ENCODE results near the gene PRPF40A.
"Not testable (repeated sequence)": the region's sequence is repeated elsewhere in the genome, so short reads cannot be mapped to it uniquely, and the experiment has no call there.

Gene PRPF40A

DNA sequence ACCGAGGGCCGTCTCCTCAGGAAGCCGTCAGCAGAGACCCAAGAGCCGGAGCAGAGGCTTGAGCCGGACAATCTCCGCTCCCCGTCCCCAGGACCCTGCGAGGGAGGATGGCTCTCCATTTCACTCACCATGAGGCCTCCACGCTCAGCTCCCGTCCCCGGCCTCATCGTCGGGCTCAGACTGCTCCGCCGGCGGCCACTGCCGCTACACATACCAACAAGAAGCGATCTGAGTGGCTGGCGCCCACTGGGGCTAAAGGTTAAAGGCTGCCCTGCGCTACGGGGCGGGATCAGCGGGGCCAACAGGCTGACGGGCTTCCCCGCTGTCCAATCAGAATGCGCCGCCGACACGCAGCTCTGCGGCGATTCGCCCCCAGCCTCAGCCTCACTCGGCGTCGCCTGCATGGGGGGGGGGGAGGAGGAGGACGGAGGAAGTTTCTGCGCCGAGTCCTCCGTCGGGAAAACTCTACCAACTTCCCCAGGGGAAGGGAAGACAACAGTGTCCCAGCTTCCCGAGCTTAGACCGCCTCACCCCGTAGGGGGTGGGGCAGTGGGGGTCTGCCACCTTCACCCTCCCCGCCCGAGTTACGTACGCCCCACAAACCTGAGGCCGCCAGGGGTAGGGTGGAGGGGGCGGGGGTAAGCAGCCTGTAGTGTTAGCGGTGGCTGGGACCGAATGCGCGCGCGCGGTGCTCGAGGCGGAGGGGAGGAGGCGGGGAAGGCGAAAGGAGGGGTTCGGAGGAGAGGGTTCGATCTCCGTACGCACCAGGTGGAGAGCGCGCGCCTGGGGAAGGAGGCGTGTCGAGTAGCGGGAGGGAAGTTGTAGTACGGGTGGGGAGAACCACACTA, at the start of gene PRPF40A:
TSS of gene PRPF40A (minus strand) at position 234 of the 848 bp plus-strand sequence. CDS start at position 212, 22 bp downstream.
- peak; percentile 99 for DNase-seq (ENCODE audit: low spot score)

DNA sequence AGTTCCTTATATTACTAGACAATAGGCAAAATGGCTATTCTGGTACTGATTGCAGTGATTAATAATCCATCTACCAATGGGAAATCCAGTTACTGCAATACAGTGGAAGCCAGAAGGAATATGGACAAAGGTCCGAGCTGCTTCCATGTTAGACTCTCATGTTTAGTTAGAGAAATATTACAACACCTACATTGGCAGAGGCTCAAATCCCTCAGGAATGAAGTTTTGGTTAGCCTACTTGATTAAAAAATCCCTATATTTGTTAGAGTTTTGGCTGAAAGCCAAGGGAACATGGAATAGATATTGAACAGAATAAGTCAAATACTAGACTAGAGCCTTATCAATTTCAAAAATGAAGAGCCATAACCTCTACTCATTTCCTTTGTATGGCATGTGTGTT, 49.7 kb upstream of the PRPF40A start:
- no peak for DNase-seq (ENCODE audit: low spot score)

DNA sequence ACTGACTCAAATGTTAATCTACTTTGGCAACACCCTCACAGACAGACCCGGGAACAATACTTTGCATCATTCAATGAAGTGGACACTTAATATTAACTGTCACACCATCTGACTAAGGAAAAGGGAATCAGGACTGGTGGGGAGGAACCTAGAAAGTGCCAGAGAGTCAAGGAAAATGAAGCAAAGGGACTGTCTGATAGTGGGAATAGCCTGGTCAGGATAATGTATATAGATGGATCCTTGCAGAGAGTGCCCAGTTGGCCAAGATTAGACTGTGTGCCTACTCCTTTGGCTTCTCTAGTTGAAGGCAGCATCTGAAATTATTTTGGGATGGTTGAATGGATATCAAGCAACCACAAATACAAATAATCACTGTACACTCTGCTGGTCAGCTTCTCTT, 46.4 kb upstream of the PRPF40A start:
- no peak for DNase-seq (ENCODE audit: low spot score)

DNA sequence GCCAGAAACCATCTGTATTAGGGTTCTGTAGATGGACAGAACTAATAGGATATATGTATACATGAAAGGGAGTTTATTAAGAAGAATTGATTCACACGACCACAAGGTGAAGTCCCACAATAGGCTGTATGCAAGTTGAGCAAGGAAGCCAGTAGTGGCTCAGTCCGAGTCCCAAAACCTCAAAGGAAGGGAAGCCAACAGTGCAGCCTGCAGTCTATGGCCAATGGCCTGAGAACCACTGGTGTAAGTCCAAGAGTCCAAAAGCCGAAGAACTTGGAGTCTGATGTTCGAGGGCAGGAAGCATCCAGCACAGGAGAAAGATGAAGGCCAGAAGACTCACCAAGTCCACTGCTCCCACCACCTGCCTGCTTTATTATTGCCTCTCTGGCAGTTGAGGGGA, 45.9 kb upstream of the PRPF40A start:
- DNase-seq (ENCODE audit: low spot score), result not testable (repeated sequence)

DNA sequence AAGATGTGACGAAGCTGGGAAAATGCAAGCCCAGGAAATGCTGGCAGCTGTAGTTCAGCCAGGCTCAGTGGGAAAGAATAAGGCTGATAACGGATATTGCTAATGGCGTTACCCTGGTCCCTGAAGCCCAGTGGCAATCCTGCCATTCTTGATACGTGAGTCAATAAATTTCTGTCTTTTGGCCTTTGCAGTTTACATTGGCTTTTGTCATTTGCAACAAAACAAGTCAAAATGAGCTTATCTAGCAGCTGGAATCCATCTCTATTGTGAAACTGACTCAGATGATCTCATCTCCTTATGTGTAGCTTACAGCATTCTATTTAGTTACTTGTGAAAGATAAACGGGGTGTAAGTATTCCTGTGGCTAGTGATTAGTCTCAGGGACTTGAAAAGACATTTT, 44.9 kb upstream of the PRPF40A start:
- DNase-seq (ENCODE audit: low spot score), result no peak

DNA sequence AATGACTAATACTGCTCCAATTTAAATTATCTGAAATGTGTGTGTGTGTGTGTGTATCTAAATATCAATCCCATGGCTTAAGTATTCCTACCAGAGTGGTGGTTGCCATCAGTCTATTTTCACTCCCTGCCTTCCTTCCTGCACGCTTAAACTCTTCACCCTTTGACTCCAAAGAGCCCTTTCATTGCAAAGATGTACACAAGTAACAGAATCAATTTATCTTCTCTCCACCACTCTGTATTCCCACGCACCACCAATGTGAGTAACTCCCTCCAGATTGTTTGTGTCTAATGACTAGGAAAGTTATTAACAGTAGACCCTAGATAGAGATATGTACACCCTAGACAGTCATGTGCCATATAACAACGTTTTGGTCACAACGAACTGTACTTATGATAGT, 44.0 kb upstream of the PRPF40A start:
- no peak for DNase-seq (ENCODE audit: low spot score)

DNA sequence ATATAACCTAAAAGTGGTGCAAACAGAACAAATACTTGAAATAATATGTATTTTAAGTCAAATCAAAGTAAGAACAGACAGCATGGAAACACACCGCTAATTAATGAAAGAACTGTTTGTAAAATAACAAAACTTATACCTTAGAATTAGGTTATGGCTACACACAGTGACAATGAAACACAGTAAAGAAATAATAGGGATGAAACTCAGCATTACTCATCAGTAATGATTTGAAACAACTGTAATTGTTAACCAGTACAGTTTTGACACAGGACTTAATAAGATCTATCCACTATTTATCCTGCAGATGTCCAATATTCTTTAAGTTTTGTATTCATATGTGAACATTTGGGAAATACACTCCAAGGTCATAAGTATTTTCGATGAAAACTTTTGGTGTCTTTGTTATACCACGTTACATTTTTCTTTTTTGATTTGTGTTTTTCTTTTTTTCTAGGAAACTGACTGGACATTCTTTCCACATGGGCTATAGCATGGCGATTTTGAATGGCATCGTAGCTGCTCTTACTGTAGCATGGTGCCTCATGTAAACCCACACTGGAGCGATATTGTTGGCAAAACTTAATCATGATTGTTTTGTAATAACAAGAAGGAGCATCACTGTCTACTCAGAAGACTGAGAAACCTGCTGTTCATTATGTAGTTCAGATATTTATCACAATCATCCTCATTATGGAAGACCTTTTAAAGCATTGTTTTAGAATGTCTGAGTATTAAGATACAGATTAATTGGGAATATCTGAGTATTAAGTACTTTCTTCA, 42.2 kb upstream of the PRPF40A start:
- no peak for DNase-seq (ENCODE audit: low spot score)

DNA sequence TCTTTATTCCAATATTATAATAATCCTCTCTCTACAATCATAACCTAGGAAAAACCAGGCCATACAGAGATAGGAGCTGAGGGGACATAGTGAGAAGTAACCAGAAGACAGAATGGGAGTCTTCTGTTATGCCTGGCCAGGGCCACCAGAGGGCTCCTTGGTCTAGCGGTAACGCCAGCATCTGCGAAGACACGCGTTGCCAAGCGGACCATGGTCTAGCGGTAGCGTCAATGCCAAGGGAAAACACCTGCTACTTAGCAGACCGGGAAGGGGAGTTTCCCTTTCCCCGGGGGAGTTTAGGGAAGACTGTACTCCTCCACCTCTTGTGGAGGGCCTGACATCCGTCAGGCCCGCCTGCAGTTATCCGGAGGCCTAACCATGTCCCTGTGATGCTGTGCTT, 37.8 kb upstream of the PRPF40A start:
- no peak for DNase-seq (ENCODE audit: low spot score)

DNA sequence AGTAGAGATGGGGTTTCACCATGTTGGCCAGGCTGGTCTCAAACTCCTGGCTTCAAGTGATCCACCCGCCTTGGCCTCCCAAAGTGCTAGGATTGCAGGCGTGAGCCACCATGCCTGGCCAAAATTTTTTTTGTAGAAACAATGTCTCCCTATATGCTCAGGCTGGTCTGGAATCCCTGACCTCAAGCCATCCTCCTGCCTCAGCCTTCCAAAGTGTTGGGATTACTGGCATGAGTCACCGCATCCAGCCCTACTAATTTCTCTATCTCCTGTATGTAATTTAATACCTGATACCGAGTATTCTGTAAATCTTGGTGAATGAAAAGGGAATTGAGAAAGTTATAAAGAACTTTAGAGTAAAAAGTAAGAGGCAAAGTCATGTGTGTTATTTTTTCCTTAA, 30.5 kb upstream of the PRPF40A start:
- not testable (repeated sequence) for DNase-seq (ENCODE audit: low spot score)

DNA sequence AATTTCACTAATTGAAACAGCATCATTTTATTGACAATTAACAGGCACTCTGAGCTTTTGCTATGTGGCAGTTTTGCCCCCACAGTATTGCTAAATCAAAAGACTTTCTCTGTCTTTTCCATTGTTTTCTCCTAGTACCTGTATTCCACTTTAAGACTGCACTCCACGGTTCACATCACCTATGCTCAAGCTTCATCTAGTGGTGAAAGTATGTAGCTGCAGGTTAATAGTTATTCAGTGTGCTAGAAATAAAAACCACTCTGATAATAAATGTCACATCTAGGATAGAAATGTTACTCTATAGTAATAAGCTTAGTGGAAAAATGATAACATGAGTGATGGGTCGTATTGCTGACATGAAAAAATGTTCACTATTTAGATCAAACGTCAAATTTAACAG, 25.7 kb upstream of the PRPF40A start:
- peak; percentile 26 for DNase-seq (ENCODE audit: low spot score)

DNA sequence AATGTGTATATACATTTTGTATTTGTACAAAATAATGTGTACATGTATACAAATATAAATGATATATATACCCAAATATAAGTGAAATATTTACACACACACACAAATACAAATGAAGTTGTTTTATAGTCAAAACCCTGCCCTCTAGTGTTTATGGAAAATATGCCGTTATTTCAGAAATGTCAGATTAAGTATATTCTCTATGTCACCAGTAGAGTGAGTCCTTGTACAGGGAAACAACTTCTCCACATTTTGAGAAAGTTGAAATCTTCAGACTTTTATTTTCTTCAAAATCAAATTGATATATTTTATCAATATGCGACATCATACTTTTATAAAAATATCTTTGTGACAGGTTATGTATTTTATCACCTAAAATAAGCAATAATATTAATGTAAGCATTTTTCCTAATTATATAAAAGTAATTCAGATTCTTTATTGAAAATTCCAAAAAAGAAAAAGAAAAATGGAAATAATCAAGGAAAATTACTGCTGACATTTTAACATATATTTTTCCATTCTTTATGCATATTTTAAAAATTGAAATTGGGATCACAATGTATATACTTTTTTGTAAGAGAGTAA, 23.6 kb upstream of the PRPF40A start:
- peak; percentile 77 for DNase-seq (ENCODE audit: low spot score)

DNA sequence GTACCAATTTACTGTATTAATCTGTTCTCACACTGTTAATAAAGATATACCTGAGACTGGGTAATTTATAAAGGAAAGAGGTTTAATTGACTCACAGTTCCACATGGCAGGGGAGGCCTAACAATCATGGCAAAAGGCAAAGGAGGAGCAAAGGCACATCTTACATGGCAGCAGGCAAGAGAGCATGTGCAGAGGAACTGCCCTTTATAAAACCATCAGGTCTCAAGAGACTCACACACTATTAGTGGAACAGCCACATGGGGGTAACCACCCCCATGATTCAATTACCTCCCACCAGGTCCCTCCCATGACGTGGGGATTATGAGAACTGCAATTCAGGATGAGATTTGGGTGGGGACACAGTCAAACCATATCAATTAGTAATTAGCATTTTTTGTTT, 22.4 kb upstream of the PRPF40A start:
- DNase-seq (ENCODE audit: low spot score), result not testable (repeated sequence)

DNA sequence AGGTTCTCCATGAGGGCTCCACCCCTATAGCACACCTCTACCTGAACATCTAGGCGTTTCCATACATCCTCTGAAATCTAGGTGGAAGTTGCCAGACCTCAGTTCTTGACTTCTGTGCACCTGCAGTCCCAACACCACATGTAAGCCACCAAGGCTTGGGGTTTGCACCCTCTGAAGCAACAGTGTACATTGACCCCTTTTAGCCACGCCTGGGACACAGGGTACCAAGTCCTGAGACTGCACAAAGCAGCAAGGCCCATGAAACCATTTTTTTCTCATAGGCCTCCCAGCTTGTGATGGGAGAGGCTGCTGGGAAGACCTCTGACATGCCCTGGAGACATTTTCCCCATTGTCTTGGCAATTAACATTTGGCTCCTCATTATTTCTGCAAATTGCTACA, 21.2 kb upstream of the PRPF40A start:
- DNase-seq (ENCODE audit: low spot score), result no peak

DNA sequence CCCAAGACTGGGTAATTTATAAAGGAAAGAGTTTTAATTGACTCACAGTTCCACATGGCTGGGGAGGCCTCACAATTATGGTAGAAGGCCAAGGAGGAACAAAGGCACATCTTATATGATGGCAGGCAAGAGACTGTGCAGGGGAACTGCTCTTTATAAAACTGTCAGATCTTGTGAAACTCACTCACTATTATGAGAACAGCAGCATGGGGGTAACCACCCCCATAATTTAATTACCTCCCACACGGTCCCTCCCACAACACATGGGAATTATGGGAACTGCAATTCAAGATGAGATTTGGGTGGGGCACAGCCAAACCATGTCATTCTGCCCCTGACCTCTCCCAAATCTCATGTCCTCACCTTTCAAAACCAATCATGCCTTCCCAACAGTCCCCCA, 20.2 kb upstream of the PRPF40A start:
- DNase-seq (ENCODE audit: low spot score), result not testable (repeated sequence)

DNA sequence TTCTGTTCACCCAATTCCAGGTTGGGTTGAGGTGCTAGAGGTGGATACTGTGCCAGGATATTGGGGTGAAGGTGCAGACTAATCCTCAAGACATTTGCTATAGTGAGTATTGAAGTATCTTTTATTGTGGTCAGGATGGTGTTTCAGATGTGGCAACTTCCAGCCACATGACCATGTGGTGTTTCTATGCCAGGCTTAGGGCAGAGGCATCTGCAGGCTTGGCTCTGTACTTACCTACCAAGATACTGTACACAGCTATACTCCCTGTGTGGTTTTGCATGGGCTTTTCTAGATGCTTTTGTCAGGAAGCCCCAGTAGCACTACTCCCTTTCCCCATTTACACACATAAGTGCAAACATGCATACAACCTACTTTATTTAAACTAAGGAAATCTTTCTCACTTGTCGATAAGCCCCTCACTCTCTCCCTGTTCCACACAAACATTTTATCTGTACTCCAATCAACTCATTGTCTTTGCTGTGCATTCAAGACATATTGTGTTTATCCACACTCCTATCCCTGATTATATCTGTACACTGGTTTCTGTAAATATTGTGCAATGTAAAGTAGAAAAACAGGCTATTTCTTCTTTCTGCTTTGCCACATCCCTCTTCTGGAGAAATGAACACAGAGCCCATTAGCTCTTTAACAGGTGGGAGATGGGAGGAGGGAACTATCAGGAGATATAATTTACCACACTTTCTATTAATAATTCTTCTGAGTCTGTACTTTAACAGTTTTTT, 13.5 kb upstream of the PRPF40A start:
- DNase-seq (ENCODE audit: low spot score), result no peak

DNA sequence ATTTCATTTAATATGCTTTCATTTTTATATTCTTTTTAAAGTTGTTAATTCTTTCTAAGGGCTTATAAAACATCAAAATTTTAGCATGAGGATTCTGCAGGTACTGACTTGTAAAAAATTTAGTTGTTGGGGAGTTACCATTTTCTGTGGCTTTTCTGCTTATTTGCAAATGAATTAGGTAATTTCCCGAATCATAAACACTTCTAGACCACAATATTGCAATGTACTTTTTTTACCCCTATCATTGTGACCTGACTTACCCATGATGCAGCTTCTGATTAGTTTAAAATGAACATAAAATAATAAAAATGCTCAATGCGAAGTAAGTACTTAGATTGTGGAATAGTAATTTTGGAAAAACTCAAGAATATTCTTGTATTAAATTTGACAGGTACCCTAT, 12.6 kb upstream of the PRPF40A start:
- DNase-seq (ENCODE audit: low spot score), result no peak

DNA sequence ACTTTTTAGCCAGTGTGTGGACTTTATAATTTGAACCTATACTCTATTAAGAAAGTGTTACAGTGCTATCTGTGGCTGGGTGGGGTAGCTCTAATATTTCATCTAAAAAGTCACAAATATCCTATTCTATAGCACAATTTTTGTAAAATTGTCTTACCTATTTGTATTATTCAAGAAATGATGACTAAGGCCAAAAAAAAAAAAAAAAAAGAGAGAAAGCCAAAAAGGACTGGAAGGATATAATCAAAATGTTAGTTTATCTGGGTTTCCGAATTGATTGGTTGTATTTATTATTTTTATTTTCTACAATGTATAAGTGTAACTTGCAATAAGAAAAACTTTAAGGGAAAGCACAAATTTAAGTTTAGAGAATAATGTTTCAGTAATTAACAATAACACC, 6.7 kb upstream of the PRPF40A start:
- no peak for DNase-seq (ENCODE audit: low spot score)

DNA sequence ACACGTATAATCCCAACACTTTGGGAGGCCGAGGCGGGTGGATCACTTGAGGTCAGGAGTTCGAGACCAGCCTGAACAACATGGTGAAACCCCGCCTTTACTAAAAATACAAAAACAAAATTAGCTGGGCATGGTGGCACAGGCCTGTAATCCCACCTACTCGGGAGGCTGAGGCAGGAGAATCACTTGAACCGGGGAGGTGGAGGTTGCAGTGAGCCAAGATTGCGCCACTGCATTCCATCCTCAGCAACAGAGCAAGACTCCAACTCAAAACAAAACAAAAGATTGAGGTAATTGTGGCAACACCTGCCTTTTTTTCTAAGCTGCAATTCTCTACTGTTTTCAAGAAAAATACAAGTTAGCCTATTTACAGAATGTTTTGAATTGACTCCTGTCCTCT, 5.4 kb upstream of the PRPF40A start:
- not testable (repeated sequence) for DNase-seq (ENCODE audit: low spot score)

DNA sequence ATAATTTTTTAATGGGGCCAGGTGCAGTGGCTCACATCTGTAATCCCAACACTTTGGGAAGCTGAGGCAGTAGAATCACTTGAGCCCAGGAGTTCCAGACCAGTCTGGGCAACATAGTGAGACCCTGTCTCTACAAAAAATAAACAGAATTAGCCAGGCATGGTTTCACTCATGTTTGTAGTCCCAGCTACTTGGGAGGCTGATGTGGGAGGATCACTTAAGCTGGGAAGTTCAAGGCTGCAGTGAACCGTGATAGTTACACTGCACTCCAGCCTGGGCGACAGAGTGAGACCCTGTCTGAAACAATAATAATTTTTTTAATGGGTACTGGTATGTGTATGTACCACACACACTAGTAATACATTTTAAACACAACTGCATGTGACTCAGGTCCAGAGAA, 3.5 kb upstream of the PRPF40A start:
- no peak for DNase-seq (ENCODE audit: low spot score)

DNA sequence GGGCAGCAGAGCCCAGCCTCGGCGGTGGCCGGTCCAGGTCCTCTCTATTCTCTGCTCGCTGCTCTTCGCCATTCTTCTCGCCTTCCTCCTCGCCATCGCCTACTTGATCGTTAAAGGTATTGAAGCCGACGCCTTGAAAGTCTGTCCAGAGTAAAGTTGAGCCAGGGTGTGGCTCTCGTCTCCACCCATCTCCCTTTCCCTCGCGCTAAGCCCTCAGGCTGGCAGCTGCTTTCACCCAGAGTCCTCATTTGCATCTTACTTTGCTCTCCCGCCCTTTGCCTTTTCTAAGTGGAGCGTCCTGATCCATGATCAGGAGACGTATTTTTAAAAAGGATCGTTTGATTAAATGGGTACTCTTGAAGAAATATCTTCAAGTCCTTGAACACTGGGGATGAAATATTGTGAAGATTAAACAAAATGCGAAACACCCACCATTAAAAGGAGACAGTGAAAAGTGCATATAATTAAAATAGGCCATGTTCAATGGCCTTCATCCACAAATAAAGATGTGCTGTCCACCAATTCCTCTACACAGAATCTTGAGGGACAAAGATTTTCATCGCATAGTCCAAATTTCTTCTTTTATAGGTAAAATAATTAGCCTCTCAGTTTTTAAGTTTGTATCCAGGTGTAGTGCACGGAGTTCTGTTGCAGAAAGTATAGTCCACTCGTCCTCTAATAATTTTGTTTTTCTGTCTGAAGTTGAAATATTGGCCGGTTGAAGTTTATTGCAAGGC, 1.8 kb upstream of the PRPF40A start:
- peak; percentile 74 for DNase-seq (ENCODE audit: low spot score)

DNA sequence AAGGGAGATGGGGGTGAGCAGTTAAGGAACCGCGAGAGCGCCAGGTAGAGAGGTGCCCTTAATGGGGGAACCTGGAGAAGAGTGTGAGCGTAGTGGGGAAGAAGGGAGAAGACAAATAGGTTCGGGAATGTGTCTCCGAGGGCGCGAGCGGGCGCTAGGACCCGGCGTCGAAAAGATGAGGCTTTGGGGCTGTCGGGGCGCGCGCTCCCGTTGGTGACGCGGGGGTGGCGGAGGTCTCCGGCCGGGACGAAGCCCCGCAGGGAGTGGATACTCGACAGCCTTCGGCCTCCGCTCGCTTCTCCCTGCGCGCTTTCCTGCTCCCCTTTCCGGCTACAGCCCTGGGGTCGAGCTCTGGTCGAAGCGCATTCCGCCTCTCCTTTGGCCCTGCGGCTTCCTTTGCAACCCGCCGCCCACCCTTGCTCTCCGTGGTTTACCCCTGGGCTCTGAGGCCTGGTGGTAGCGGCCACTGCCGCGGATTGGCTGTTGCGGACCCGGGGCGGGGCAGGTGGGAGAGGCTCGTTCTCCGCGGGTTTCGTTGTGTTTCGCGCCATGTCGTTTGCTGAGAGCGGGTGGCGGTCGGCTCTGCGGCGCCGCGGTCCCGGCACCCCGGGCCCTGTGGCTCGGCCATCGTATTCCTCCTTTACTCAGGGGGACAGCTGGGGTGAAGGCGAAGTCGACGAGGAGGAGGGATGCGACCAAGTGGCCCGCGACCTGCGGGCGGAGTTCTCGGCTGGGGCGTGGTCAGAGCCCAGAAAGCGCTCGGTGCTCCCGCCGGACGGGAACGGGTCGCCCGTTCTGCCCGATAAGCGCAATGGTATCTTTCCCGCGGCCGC, 1.0 kb upstream of the PRPF40A start, which contains the start of gene ARL6IP6:
TSS of gene ARL6IP6 (plus strand) at position 545 of the 833 bp plus-strand sequence. CDS start at position 550, 5 bp downstream.
- DNase-seq (ENCODE audit: low spot score), result peak; percentile 89

Data from hematopoietic multipotent progenitor cell treated with erythropoietin and hydrocortisone succinate and interleukin-3 and kit ligand, for 17 days (in vitro differentiated cells).